HEK293T (cell line): Measurements from ENCODE around the gene DSPP.

Source experiments
- ARNT ChIP-seq: fragments of 450-650 bp; IDR thresholded peaks from 2 replicates; pipeline ENCODE4 v1.6.1; 2017; ENCODE audit warnings: mild to moderate bottlenecking
- BHLHE40 ChIP-seq: fragments of 450-650 bp; IDR thresholded peaks from 2 replicates; pipeline ENCODE4 v1.6.1; 2016; ENCODE audit warnings: mild to moderate bottlenecking, moderate library complexity, borderline replicate concordance
- FOXA1 ChIP-seq: fragments of 450-650 bp; IDR thresholded peaks from 2 replicates; pipeline ENCODE4 v1.6.1; 2016; ENCODE audit warnings: mild to moderate bottlenecking
- FOXK2 ChIP-seq: fragments of 450-650 bp; IDR thresholded peaks from 2 replicates; pipeline ENCODE4 v1.6.1; 2016; ENCODE audit warnings: mild to moderate bottlenecking
- FOXM1 ChIP-seq: fragments of 450-650 bp; IDR thresholded peaks from 2 replicates; pipeline ENCODE4 v1.6.1; 2017; ENCODE audit warnings: mild to moderate bottlenecking, borderline replicate concordance
- HDGF ChIP-seq: fragments of 450-650 bp; IDR thresholded peaks from 2 replicates; pipeline ENCODE4 v1.6.1; 2017; ENCODE audit warnings: antibody characterized with exemption, borderline replicate concordance
- L3MBTL2 ChIP-seq: fragments of 450-650 bp; conservative IDR thresholded peaks from 2 replicates; pipeline ENCODE4 v1.6.1; 2016; ENCODE audit warnings: mild to moderate bottlenecking
- LEF1 ChIP-seq: fragments of 450-650 bp; IDR thresholded peaks from 2 replicates; pipeline ENCODE4 v1.6.1; 2017; ENCODE audit warnings: mild to moderate bottlenecking, borderline replicate concordance
- NFRKB ChIP-seq: fragments of 450-650 bp; IDR thresholded peaks from 2 replicates; pipeline ENCODE4 v1.6.1; 2016; ENCODE audit warnings: mild to moderate bottlenecking, moderate library complexity
- PKNOX1 ChIP-seq: fragments of 450-650 bp; IDR thresholded peaks from 2 replicates; pipeline ENCODE4 v1.6.1; 2016
- SP1 ChIP-seq: fragments of 450-650 bp; IDR thresholded peaks from 2 replicates; pipeline ENCODE4 v1.6.1; 2017
- SUZ12 ChIP-seq: fragments of 450-650 bp; IDR thresholded peaks from 2 replicates; pipeline ENCODE4 v1.6.1; 2016; ENCODE audit warnings: mild to moderate bottlenecking
- TARDBP ChIP-seq: fragments of 450-650 bp; IDR thresholded peaks from 2 replicates; pipeline ENCODE4 v1.6.1; 2016
- ZNF384 ChIP-seq: fragments of 450-650 bp; IDR thresholded peaks from 2 replicates; pipeline ENCODE4 v1.6.1; 2016

GRCh38 chr4:87559090-87559837 is 49.1 kb upstream of the DSPP start:
- TF ChIP-seq L3MBTL2 (no peak), SUZ12 (no peak), BHLHE40 (no peak), TARDBP (no peak), ZNF384 (no peak), FOXK2 (no peak), SP1 (no peak), LEF1 (no peak), FOXM1 (no peak), ARNT (no peak), FOXA1 (no peak), NFRKB (no peak), PKNOX1 (no peak), HDGF (no peak)
